Stimulated activated naive CD4-positive, alpha-beta T cell treated with Interleukin-2 at 50 U/mL for 16 hours (primary cell): ENCODE results near the gene TGIF2LX.
"Not testable (repeated sequence)": the region's sequence is repeated elsewhere in the genome, so short reads cannot be mapped to it uniquely, and the experiment has no call there.

ENCODE experiments used
- DNase-seq: peaks from one replicate; lab custom pipeline; 2025; lab: John Stamatoyannopoulos, UW

TGIF2LX gene

DNA sequence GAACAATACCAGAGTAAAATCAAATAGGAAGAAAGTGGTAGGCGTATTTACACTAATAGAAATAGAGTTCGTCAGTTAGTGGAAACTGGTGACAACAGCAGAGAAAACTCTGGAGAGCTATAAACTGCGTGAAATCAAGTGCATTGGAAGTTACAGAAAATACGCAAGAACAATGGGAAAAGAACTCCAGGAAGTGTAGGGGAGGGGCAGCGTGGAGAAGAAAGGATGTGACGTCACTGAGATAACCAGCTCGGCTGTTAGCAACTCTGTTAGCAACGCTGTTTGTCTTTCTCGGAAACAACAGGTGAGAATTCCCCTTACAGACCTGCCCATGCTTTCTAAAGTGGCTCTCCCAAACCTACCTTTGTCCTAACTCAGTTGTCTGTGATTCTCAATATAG, at the start of gene TGIF2LX:
TSS of gene TGIF2LX (plus strand) at position 244 of the 400 bp plus-strand sequence. CDS start 178 bp downstream, outside the sequence.
- not testable (repeated sequence) for DNase-seq

DNA sequence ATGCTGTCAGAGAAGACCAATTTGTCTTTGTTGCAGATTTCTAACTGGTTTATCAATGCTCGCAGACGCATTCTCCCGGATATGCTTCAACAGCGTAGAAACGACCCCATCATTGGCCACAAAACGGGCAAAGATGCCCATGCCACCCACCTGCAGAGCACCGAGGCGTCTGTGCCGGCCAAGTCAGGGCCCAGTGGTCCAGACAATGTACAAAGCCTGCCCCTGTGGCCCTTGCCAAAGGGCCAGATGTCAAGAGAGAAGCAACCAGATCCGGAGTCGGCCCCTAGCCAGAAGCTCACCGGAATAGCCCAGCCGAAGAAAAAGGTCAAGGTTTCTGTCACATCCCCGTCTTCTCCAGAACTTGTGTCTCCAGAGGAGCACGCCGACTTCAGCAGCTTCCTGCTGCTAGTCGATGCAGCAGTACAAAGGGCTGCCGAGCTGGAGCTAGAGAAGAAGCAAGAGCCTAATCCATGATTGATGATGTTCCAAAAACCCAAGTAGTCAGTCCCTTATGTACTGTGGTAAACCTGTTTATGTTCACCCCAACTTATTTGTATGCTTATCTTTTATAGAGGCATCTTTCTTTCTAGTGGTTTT, 728 bp downstream of the TGIF2LX start:
- not testable (repeated sequence) for DNase-seq

DNA sequence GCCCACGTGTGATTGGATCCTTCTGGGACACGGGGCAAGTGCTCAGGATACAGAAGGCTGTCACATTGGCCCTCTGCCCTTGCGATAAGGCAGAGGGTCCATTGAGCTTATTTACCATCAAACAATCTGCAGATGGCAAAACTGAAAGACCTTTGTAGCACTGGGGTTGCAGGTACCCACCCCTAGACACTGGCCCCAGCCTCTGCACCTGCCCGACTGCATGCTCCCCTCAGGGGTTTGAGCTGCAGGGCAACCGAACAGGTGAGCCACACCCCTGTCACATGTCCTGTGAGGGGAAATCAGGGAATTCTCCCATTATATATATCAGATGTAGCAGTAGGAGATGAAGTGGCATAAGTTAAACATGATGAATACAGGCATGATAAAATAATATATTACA, 21.4 kb downstream of the TGIF2LX start:
- DNase-seq = not testable (repeated sequence)

DNA sequence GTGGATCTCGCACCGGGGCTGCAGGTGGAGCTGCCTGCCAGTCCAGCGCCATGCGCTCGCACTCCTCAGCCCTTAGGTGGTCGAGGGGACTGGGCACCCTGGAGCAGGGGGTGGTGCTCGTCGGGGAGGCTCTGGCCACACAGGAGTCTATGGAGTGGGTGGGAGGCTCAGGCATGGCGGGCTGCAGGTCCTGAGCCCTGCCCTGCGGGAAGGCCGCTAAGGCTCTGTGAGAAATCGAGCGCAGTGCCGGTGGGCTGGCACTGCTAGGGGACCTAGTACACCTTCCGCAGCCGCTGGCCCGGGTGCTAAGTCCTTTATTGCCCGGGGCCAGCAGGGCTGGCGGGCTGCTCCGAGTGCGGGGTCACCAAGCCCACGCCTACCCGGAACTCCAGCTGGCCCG, 43.9 kb downstream of the TGIF2LX start:
- not testable (repeated sequence) for DNase-seq
